GM13977 (cell line): ENCODE data around the gene GDPD5.

ENCODE experiments used
- DNase-seq: peaks from one replicate; pipeline ENCODE4 v3.0.0; 2012; ENCODE audit warnings: low spot score
- in situ Hi-C: fragments of 300-500 bp; cut with MboI; formaldehyde crosslinking; loops from one replicate; pipeline ENCODE4 v1.12.0; 2022; ENCODE audit warnings: low sequenced_read_pairs, low pct_unique_long_range_greater_than_20kb, mixed read lengths, inconsistent platforms; ENCODE audit not compliant: unreplicated experiment
- TF ChIP-seq, protein P1 (sequence below): IDR thresholded peaks from 2 replicates; pipeline ENCODE4 v1.5.1; 2012; ENCODE audit warnings: mild to moderate bottlenecking, control low read depth; ENCODE audit not compliant: insufficient read depth; ENCODE audit errors: extremely low read depth, missing control alignments

Gene GDPD5, protein sequence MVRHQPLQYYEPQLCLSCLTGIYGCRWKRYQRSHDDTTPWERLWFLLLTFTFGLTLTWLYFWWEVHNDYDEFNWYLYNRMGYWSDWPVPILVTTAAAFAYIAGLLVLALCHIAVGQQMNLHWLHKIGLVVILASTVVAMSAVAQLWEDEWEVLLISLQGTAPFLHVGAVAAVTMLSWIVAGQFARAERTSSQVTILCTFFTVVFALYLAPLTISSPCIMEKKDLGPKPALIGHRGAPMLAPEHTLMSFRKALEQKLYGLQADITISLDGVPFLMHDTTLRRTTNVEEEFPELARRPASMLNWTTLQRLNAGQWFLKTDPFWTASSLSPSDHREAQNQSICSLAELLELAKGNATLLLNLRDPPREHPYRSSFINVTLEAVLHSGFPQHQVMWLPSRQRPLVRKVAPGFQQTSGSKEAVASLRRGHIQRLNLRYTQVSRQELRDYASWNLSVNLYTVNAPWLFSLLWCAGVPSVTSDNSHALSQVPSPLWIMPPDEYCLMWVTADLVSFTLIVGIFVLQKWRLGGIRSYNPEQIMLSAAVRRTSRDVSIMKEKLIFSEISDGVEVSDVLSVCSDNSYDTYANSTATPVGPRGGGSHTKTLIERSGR

DNA sequence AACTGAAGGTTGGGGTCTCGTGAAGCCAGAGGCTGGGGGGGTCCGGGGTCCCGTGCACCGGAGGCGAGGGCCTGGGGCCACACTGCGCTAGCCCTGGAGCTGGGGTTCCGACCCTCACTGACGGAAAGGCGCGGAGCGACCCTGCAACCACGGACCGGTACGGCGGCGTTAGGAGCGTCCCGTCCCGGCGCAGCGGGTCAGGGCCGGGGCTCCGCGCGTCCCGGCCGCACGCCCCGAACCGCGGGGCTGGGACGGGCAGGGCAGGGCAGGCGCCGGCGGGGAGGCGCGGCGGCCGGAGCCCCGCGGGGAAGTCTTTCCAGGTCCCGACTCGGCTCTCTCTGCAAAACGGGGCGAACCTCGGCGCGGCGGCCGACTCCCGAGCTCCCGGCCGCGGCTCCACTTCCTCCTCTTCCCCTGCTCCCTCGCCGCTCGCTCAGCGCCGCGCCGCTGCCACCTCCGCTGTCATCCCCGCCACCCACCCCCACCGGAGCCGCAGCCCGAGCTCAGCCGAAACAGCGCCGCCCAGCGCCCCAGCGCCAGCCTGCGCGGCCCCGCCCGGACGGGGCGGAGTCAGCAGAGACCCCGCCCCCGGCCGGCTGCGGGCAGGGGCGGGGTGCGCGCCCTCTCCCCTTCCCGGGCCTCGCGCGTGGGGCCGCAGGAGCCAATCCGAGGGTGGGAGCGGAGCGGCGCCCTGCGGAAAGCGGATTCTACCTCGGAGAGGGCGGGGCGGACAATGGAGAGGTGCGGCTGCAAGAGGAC, at the start of gene GDPD5:
TSS of gene GDPD5 (minus strand) at position 509 of the 759 bp plus-strand sequence. CDS start 48,206 bp downstream, outside the sequence.
- in situ Hi-C loops: no loop called here
- DNase-seq: peak; percentile 99
- TF ChIP-seq, protein P1, sequence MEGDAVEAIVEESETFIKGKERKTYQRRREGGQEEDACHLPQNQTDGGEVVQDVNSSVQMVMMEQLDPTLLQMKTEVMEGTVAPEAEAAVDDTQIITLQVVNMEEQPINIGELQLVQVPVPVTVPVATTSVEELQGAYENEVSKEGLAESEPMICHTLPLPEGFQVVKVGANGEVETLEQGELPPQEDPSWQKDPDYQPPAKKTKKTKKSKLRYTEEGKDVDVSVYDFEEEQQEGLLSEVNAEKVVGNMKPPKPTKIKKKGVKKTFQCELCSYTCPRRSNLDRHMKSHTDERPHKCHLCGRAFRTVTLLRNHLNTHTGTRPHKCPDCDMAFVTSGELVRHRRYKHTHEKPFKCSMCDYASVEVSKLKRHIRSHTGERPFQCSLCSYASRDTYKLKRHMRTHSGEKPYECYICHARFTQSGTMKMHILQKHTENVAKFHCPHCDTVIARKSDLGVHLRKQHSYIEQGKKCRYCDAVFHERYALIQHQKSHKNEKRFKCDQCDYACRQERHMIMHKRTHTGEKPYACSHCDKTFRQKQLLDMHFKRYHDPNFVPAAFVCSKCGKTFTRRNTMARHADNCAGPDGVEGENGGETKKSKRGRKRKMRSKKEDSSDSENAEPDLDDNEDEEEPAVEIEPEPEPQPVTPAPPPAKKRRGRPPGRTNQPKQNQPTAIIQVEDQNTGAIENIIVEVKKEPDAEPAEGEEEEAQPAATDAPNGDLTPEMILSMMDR: peak; percentile 79

DNA sequence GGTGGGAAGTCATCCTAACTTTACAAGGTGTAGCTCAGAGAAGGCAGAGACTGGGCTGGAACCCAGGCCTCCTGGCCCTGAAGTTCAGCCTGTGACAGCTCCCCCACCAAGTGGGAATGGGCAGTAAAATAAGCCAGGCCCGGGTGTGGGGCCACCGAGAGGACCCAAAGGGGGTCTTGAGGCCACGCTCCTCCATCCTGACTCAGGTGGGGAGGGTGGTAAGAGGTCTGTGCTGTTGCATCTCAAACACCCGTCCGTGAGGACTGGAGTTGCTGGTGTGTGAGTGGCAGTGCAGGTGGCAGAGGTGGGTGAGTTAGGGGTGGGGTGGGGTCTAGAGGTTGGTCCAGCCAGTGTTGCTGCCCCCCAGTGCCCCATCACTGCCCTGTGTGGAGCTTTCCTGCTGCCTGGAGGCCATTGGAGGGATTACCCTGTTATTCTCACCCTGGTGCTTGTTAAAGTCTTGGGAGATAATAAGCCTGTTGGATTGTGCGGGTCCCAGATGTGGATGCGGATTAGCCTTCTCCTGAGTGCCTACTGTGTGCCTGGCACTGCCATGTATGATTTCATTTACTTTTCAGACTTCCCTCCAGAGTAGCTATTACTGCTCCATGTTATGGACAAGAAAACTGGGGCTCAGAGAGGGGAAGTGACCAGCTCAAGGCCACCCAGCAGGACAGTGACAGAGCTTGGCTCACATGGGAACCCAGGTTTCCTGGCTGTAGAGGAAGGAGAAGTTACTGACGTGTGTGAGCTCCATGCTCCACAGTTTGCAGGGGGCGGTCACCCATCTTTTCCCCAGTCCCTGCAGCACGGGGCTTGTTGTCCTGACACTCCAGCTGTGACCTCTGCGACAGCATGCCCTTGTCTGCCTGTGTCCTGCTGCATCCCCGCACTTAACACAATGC, 49.2 kb upstream of the GDPD5 start:
- TF ChIP-seq, protein P1: no peak
- in situ Hi-C loops: no loop called here

DNA sequence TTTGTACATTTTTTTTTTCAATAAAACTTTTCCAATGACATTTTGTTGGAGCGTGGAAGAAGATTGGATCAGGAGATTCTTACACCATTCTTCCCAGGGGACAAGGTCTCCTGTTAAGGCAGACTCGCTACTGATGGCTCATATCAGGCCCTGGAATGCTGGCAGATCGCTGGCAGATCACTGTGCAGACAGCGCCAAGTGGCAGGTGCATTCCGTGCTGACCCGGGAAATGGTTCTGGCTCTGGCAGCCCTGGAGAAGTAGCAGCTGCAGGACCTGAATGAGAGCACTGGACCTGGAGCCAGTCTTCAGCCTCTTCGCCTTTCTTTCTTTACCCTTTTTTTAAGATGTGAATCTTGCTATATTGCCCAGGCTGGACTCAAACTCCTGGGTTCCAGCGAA, 47.0 kb upstream of the GDPD5 start:
- DNase-seq: no peak
- in situ Hi-C loops: no loop called here
- TF ChIP-seq, protein P1: no peak

More for the DNA sequence above, 49.2 kb upstream of the GDPD5 start:
- DNase-seq: no peak

DNA sequence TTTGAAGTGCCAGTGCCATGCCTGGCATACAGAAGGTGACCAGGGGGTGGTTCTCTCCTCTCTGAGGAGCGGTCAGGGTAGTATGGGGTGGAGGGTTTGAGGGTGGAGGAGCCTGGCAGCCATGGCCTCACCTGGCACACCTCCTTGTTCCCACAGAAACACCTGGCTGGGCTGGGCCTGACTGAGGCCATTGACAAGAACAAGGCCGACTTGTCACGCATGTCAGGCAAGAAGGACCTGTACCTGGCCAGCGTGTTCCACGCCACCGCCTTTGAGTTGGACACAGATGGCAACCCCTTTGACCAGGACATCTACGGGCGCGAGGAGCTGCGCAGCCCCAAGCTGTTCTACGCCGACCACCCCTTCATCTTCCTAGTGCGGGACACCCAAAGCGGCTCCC, 45.9 kb upstream of the GDPD5 start:
- TF ChIP-seq, protein P1: no peak
- in situ Hi-C loops: no loop called here
- no peak for DNase-seq

DNA sequence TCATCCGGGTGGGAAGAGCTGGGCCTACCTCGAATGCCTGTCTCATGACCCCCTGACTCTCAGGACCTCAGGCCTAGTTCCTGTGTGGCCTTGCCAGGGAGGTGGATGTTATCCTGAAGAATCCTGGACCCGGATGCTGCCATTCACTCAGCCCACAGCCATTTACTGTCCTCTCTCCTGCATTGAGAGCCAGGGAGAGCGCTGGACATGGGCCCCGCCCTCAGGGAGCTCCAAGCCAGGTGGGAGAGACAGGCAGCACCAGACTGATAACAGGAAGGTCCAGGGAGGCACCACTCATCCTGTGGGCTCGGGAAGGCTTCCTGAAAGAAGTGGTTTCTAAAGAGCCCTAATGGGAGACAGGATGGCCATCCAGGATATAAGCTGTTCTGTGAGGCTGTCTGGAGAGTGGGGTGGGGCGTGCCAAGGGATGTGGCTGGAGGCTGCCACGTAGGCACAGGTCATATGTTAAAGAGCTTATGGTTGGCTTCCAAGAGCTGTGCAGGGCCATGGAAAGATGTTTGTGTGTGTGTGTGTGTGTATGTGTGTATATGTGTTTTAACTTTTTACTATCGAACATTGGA, 44.9 kb upstream of the GDPD5 start:
- in situ Hi-C loops: no loop called here
- TF ChIP-seq, protein P1: no peak
- no peak for DNase-seq
